ENCODE measurements around the gene NARS2.

NARS2 gene

GRCh38 chr11:78428773-78429172 lies 145.9 kb downstream of the NARS2 start:
- DNase-seq = no peak

DNA sequence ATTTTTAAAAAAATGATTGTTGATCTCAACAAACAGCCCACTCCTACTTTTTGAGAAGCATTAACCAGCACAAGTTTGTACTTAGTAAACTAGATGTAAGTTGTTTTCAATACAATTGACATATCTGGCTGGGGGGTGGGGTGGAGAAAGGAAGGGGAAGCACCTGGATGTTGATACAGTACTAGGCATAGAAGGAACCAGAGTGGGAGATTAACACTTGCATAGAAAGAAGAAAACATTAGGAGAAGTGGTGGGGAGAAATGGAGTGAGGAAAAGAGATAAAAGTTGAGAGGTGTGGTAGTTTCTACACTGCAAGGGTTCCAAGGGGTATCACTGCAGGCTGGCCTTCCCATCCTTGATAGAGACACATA lies 146.4 kb downstream of the NARS2 start:
- DNase-seq = peak; percentile 72

GRCh38 chr11:78427615-78428265 lies 146.9 kb downstream of the NARS2 start:
- peak; percentile 57 for DNase-seq

DNA sequence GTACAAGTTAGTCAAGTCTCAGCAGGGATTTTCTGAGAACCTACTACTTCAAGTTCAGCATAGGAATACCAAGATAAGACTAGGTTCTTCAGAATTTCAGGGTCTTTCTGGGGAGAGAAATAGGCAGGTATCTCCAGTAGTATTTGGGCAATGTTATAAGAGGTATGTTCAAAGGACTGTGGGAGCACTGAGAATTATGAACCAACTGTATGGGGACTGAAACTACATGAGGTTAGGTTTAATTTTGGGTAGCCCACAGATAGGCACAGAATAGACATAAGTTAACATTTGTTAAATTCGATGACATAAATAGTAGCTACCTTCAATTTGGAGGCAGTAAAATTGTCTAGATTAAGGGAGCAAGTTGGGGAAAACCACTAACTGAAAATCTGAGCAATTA lies 147.8 kb downstream of the NARS2 start:
- no peak for DNase-seq

DNA sequence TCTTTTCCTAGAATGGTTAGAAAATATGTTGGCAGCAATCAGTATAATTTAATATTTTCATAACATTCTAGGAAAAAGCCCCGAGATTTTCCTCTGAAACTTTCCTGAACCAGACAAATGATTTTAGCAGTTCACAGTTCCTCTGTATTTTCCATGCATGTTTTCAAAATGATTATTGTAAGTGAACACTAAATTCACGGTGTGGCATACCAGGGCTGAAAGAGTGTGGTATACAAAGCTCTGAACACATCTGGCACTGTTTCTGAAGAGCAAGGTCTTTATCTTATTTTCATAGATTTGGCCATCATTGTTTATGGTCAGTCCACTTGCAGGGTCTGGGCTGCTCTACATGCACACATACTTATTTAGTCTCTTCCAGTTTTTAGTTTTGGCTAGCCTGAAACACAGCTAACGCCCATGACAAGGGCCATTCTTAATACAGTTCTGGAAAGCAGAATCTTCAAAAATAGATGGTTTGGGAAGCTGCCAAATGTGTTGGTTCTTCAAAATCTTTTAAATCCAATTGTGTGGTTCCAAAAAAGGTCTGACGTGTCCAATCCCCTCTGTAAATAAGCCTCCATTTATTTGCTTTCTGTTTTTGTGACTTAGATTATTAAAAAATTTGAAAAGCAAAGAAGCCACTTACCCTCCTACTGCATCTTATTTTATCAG lies 149.1 kb downstream of the NARS2 start:
- DNase-seq = no peak

DNA sequence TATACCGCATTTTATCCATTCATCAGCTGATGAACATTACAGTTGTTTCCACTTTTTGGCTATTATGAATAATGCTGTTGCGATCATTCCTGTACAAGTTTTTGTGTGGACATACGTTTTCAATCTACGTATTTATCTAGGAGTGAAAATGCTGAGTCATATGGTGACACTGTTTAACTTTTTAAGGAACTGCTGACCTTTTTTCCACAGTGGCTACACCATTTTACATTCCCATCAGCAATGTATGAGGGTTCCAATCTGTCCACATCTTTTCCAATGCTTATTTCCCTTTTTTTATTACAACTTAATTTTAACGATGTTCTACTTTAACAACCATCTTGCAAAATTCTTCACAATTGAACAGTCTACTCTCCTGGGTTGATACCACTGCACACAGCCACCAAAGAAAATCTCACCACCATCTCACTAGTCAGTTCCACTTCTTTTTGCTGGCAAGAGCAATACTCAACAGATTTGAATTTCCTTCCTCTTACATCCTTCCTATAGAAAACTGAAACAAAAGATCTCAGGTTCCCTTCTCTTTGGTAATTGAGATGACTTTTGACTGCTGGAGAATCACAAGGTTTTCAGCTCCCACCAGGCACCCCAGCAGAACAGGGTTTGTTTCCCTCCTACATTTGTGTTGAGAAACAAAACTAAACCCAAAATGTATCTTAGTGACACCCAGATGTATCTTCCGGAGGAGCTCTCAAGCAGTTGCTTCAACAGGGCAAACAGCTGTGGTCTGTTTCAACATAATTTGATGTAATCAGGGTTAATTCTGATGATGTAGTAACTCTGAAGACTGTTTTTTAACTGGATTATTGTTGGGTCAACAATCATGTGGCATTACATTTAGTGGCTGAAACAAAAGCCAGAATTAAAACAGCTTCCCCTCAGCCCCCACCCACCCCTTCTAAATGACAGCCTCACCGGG lies 150.1 kb downstream of the NARS2 start:
- DNase-seq = peak; percentile 86

- no peak for DNase-seq
Measured at GRCh38 chr11:78423241-78423640, 151.4 kb downstream of the NARS2 start.

GRCh38 chr11:78420796-78421209 lies 153.9 kb downstream of the NARS2 start:
- peak; percentile 76 for DNase-seq

DNA sequence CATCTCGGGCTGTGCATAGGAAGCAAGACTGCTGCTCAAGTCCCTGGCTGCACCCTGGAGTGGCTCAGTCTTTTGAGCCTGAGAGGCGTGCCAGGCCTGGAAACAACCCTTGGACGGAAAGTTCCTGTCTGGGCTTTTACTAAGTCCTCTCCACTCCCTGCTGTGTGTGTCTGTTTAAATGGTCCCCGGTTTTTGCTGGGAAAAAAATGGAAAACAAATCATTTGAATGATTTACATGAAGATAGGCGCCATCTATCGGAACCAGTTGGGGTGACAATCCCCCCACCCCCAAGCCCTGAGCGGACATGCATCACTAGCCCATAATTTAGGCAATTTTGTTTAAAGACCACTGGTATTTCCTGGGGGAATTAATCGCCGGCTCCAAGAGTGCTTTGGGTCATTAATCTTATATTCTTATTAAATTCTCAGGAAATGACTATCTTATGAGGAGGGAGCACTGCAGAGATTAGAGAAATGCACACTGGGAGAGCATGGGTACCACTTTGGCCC lies 154.4 kb downstream of the NARS2 start:
- peak; percentile 78 for DNase-seq

DNA sequence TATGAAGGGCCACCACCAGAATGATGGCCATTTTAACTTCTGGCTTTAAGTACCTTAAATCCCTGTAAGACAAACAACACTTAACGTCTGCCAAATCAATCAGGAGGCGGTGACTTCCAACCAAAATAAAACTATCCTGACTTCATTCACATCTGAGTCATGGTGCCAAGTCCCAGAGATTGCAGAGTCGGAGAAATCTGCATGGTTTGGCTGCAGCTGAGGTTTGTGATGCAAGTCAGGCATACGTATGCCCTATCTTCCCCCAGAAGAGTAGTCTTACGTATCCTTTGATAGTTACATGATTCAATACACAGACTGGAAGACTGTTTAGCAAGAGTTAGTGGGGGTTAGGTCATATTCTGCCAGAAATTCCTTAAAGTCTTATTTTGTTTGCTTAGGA lies 155.3 kb downstream of the NARS2 start:
- DNase-seq = peak; percentile 66

GRCh38 chr11:78418584-78419211 lies 156.0 kb downstream of the NARS2 start:
- DNase-seq = peak; percentile 36

DNA sequence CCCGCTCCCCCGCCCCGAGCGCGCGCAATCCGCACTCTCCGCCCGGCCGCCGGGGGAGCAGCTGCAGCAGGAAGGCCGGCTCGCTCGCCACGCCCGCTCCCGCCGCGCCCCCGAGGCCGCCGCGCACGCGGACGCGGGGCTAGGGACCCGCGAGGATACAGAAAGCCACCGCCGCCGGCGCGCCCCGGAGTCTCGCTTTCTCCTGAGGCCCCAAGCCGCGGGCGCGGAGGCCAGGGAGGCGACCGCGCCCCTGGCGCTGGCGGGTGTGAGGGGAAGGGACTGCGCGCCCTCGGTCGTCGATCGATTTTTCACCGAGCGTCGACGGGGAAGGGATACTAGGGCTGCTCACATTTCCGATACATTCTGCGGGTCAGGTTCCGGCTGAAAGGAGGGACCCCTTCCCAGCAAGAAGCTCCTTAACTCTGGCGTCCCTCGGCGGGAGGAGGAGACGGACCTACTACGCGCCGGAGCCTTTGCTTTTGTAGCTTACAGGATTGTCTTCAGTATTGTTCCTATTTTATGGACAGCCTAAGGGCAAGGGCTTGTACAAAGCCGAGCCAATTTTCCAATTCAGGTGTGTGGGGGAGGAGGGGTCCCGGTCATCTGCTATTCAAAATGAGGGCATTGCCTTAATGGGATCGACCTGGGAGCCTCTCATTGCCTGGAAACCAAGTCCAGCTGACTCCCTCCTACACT lies 156.6 kb downstream of the NARS2 start:
- DNase-seq = peak; percentile 93

- DNase-seq = no peak
Measured at GRCh38 chr11:78417175-78417887, 157.3 kb downstream of the NARS2 start, which contains the start of gene GAB2. Gene GAB2 (minus strand): TSS chr11:78417820. CDS start chr11:78417720, 100 bp downstream.

DNA sequence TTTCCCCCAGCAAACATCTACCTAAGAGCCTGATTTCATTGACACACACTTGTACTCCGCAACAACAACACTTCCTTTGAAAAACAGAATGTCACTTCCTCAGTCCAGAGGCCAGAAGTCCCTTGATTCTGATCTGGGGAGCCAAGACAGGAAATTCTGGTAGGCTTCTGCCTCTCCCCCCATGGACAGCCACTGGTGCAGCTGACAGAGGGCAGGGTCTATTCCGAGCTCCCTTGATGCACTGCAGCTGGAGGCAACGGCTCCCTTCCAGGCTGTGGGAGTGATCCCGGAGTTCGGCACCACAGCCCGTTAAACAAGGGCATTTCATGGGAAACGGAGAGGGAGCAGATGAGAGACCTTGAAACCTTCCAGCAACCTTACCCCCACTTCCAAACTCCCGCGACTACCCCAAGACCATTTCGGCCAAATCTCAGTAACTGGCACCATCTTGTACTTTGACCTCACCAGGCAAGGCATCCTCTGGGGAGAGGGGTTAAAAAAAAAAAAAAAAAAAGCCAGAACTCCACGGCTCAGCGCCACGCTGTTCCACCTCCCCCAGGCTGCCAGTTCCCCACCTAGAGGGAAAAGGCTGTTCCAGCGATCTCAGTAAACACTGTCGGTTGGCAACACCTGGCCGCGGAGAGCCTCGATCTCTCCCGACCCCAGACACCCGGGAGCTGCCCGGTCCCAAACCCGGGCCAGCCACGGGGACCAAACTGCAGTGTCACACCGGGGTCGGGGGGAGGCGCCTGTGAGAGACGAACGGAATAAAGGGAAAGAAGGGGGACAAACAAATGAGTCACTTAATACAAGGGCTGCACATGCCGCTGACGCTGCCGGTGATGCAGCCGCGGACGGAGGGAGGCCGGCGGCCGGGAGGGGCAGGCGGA lies 158.1 kb downstream of the NARS2 start:
- peak; percentile 95 for DNase-seq

GRCh38 chr11:78415338-78415737 lies 159.3 kb downstream of the NARS2 start:
- DNase-seq = no peak

GRCh38 chr11:78414321-78415051 lies 160.2 kb downstream of the NARS2 start:
- peak; percentile 67 for DNase-seq

DNA sequence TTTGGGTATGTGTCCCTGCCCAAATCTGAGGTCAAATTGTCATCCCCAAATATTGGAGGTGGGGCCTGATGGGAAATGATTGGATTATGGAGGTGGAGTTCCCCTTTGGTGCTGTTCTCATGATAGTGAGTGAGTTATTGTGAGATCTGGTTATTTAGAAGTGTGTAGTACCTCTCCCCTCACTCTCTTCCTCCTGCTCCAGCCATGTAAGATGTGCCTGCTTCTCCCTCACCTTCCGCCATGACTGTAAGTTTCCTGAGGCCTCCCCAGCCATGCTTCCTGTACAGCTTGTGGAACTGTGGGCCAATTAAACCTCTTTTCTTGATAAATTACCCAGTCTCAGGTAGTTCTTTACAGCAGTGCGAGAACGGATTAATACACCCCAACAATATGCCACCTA lies 166.0 kb downstream of the NARS2 start:
- no peak for DNase-seq

DNA sequence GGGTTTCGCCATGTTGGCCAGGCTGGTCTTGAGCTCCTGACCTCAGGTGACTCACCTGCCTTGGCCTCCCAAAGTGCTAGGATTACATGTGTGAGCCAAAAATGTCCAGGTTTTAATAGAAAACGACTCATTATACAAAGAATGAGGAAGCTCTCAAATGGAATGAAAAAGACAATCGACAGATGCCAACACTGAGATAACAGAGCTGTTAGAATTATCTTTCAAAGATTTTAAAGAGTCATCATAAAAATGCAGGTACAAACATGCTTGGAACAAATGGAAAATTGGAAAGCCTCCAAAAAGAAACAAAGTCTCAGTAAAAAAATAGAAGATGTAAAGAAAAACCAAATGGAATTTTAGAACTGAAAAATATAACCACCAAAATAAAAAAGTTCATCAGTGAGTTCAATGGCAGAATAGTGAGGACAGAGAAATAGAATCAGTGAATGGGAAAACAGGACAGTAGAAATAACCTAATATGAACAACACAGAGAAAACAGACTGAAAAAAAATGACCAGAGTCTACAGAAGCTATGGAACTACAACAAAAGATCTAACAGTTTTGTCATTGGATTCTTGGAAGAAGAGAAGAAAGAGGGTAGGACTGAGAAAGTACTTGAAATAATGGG lies 168.0 kb downstream of the NARS2 start:
- DNase-seq = peak; percentile 33

- DNase-seq = no peak
Measured at GRCh38 chr11:78405805-78406204, 168.9 kb downstream of the NARS2 start.
